ENCODE data around the gene EFCAB11. TPM values are rescaled to one million over a fixed set of nuclear protein-coding genes. Genes with fewer than 3 reads are reported as not detected.
"Not testable (repeated sequence)": the region's sequence is repeated elsewhere in the genome, so short reads cannot be mapped to it uniquely, and the experiment has no call there.

EFCAB11 gene
- total RNA-seq, 4 donors from 2014 or later = 2.9 to 5.0 (median 4.1) TPM

- ATAC-seq (ENCODE audit: low FRiP score) (no peak), DNase-seq (ENCODE audit: low spot score) (no peak)
- no peak for TF ChIP-seq CTCF (IDR thresholded peaks at IDR 0.05)
Measured at GRCh38 chr14:89892953-89893352, 61.6 kb downstream of the EFCAB11 start.

- DNase-seq (ENCODE audit: low spot score); ATAC-seq (ENCODE audit: low FRiP score): not testable (repeated sequence)
Measured at GRCh38 chr14:89891721-89892120, 62.8 kb downstream of the EFCAB11 start.

- no peak for ATAC-seq (ENCODE audit: low FRiP score)
- DNase-seq (ENCODE audit: low spot score) = no peak
Measured at GRCh38 chr14:89891055-89891454, 63.5 kb downstream of the EFCAB11 start.

GRCh38 chr14:89890589-89890988 is 63.9 kb downstream of the EFCAB11 start:
- DNase-seq (ENCODE audit: low spot score) = no peak
- TF ChIP-seq CTCF (IDR thresholded peaks at IDR 0.05) = no peak
- no peak for ATAC-seq (ENCODE audit: low FRiP score)

More at GRCh38 chr14:89891055-89891454, 63.5 kb downstream of the EFCAB11 start:
- no peak for TF ChIP-seq CTCF (IDR thresholded peaks at IDR 0.05)

- DNase-seq (ENCODE audit: low spot score) (no peak), ATAC-seq (ENCODE audit: low FRiP score) (no peak)
- no peak for TF ChIP-seq CTCF (IDR thresholded peaks at IDR 0.05)
Measured at GRCh38 chr14:89889626-89890025, 64.9 kb downstream of the EFCAB11 start.

- ATAC-seq (ENCODE audit: low FRiP score) = no peak
- DNase-seq (ENCODE audit: low spot score) = no peak
- TF ChIP-seq CTCF (IDR thresholded peaks at IDR 0.05) = no peak
Measured at GRCh38 chr14:89884761-89885160, 69.8 kb downstream of the EFCAB11 start.

GRCh38 chr14:89881839-89882238 is 72.7 kb downstream of the EFCAB11 start:
- no peak for TF ChIP-seq CTCF (IDR thresholded peaks at IDR 0.05)
- DNase-seq (ENCODE audit: low spot score) (no peak), ATAC-seq (ENCODE audit: low FRiP score) (no peak)

- not testable (repeated sequence) for DNase-seq (ENCODE audit: low spot score); ATAC-seq (ENCODE audit: low FRiP score)
Measured at GRCh38 chr14:89874091-89874490, 80.4 kb downstream of the EFCAB11 start.
